ENCODE measurements around the gene CTDSP2. TPM values are rescaled to one million over a fixed set of nuclear protein-coding genes. Genes with fewer than 3 reads are reported as not detected.
"Not testable (repeated sequence)": the region's sequence is repeated elsewhere in the genome, so short reads cannot be mapped to it uniquely, and the experiment has no call there.

Gene CTDSP2
- total RNA-seq, result 104 TPM
- long read RNA-seq, full-length matches to known transcripts, result 11 of 127 reads
- long read RNA-seq, partial matches to known transcripts, result 1 of 127 reads
- long read RNA-seq, other reads (novel, unspliced or antisense), result 115 of 127 reads

DNA sequence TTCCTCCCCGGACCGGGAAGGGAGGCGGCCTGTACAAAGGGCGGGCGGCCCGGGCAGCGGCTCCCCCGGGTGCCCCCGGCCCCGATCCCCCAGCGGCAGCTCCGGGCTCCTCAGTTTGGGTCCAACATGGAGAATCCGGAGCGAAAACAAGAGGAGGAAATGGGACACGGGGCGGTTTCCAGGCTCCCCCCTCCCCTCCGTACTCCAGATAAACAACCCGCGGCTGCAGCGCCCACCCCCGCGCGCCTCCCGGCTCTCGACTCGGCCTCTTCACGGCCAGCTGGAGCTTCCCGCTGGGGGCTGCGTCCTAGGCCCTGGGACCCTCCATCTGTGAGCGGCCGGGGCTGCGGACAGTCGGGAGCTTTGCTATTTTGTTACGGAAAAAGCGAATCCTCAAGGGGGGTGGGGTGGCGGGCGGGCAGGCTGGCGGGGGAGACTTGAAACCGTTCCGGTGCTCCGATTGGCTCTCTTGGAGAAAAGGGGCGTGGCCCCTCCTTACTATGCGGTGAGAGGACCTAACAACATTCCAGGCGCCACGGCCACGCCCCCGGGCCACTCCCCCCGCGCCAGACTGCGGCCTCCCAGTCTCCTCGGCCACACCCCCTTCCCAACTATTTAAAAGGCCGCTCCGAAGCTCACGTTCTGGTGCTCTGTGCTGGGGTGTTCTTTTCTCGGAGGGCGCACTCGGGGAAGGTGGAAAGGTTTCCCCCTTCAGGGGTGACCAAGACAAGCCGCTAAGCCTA is at the start of gene CTDSP2:
TSS of gene CTDSP2 (minus strand) at position 153 of the 743 bp plus-strand sequence. CDS start 294 bp downstream, outside the sequence.
- intact Hi-C loops (cut with micrococcal nuclease), result no loop called here
- ATAC-seq (peak; percentile 87), DNase-seq (peak; percentile 100)

DNA sequence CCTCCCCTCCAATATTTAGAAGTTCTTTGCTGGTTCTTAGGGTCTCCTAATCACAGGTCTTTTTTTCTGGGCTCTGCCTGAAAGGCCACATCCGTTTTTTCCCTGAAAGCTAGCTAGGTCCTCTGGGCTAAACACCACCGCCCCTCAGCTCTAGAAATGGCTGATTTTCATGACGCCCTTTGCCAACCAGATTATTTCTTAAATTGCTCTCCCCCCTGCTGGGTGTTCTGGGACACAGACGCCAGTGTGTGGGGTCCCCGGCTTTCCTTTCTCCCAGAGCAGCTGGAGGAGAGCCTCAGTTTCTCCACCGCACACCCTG is 49.5 kb upstream of the CTDSP2 start:
- intact Hi-C loops (cut with micrococcal nuclease), result loop anchor here (5.0 kb wide), 1 partner anchor 64 kb away; no protein-coding TSS in a partner anchor
- DNase-seq, result peak; percentile 38
- ATAC-seq, result peak; percentile 0

- ATAC-seq (no peak), DNase-seq (no peak)
- intact Hi-C loops (cut with micrococcal nuclease), result loop anchor here (5.0 kb wide), 1 partner anchor 63 kb away; no protein-coding TSS in a partner anchor
Observed at GRCh38 chr12:57895389-57896114, 49.0 kb upstream of the CTDSP2 start.

GRCh38 chr12:57894399-57895292 is 48.1 kb upstream of the CTDSP2 start:
- peak; percentile 3 for ATAC-seq
- DNase-seq, result no peak
- intact Hi-C loops (cut with micrococcal nuclease), result loop anchor here (5.0 kb wide), 1 partner anchor 62 kb away; no protein-coding TSS in a partner anchor

- intact Hi-C loops (cut with micrococcal nuclease), result no loop called here
- DNase-seq (peak; percentile 96), ATAC-seq (peak; percentile 75)
Observed at GRCh38 chr12:57893431-57894353, 47.2 kb upstream of the CTDSP2 start.

GRCh38 chr12:57892232-57892972 is 45.9 kb upstream of the CTDSP2 start:
- intact Hi-C loops (cut with micrococcal nuclease), result no loop called here
- ATAC-seq, result no peak
- no peak for DNase-seq

DNA sequence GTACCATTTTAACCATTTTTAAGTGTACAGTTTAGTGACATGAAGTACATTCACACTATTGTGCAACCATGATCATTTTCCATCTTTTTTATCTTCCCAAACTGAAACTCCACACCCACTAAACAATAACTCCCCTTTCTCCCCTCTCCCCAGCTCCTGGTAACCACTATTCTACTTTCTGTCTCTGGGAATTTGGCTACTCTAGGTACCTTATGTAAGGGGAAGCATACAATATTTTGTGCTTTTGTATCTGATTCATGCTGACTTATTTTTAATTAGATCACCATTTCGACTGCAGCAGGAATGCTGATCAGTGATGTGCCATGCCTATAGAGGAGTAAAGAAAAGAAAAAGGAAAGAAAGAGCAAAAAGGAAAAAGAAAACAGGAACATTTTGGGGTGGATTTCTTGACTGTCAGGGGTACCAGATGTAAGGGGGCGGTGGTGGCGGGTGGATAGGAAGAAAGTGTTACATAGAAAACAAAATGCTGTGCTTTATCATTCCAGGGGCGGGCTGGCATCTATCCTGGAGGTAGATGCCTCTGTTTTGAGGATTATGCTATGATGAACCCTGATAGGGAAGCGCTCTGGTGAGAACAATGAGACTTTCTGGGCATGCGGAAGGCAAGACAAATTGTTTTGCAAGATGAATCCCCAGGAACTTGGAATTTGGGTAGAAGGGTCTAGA is 45.2 kb upstream of the CTDSP2 start:
- intact Hi-C loops (cut with micrococcal nuclease), result no loop called here
- no peak for DNase-seq

GRCh38 chr12:57890191-57891115 is 43.9 kb upstream of the CTDSP2 start:
- ATAC-seq (no peak), DNase-seq (no peak)
- intact Hi-C loops (cut with micrococcal nuclease), result no loop called here

More for the DNA sequence above, 45.2 kb upstream of the CTDSP2 start:
- no peak for ATAC-seq

- peak; percentile 85 for DNase-seq
- intact Hi-C loops (cut with micrococcal nuclease), result no loop called here
- peak; percentile 70 for ATAC-seq
Observed at GRCh38 chr12:57889500-57889989, 43.0 kb upstream of the CTDSP2 start.

DNA sequence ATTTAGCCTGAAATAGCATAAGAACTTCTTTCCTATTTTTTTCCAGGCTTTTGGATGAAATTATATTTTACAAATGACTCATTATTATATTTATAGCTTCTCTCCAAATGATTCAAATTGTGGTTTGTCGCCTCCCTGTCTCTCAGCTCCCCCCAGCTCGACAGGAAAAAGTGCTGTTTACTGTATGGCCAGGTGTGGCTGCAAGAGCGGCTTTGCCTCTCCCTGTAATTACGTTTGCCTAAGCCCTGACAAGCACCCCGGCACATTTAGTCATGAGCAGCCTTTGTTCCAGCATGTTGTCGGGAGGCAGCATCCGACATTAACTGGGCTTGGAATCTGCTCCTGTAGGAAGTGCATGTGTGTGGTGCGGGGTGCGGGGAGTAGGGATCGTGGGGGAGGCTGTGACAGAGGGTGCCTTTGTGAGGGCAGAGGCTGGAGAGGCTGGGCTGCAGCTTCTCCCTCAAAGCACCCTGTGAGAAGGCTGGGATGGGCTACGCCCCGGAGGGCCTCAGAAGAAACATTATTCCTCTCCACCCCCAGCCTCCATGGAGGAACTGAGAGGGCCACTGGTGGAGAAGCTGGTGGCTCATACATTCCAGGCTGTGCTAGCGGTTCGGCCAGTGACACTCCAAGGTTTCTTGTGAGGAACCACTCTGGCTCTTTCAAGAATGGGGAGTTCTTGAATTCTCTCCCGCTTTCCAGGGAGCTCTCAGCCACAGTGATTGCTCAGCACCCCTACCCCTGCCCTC is 42.1 kb upstream of the CTDSP2 start:
- peak; percentile 0 for ATAC-seq
- intact Hi-C loops (cut with micrococcal nuclease), result no loop called here

DNA sequence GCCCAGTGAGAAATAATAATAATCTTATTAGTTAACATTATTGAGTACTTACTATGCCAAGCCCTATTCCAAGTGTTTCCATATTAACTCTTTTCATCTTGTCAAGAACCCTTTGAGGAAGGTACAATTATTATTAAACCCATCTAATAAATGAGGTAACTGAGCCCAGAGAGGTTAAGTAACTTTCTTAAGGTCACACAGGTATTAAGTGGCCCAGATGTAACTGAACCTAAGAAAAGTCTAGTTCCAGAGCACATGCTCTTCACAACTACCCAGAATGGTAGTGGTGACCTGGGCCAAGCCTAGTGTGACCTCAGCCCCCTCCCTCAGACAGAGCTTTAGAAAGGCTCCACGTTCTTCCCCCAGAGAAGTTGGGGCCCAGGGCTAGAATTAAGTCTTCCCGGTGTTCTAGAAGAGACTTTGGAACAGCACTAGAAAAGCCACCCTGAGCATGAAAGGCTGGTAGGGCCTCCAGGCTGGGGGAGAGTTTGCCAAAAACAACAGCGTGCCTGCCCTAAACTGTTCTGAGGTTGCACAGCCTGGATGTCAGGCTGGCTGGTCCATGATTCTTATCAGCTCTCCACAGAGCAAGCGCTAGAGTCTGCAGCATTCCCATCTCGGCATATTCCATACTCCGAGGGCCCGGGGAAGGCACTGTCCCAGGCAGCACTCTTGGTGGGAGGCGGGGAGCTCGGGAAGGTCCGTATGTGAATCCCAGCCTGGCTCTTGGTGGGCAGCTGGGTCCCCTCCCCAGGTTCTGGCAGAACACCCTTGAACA is 41.3 kb upstream of the CTDSP2 start:
- intact Hi-C loops (cut with micrococcal nuclease), result no loop called here
- no peak for DNase-seq
- peak; percentile 22 for ATAC-seq

More for the DNA sequence above, 42.1 kb upstream of the CTDSP2 start:
- DNase-seq, result no peak

DNA sequence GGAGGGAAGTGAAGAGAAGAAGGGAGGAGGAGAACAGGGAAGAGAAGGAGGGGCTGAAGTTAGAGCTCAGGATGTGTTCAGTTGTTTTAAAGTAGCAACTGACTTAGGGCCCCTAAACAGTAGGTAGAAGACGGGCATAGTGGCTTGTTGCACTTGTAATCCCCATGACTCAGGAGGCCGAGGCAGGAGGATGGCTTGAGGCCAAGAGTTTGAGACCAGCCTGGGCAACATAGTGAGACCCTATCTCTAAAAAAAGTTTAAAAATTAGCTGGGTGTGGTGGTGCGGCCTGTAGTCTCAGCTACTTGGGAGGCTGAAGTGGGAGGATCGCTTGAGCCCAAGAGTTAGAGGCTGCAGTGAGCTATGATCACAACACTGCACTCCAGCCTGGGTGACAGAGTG is 40.4 kb upstream of the CTDSP2 start:
- ATAC-seq; DNase-seq; intact Hi-C loops (cut with micrococcal nuclease): not testable (repeated sequence)

GRCh38 chr12:57886542-57886941 is 40.0 kb upstream of the CTDSP2 start:
- DNase-seq, result no peak
- intact Hi-C loops (cut with micrococcal nuclease), result no loop called here
- ATAC-seq, result peak; percentile 5

DNA sequence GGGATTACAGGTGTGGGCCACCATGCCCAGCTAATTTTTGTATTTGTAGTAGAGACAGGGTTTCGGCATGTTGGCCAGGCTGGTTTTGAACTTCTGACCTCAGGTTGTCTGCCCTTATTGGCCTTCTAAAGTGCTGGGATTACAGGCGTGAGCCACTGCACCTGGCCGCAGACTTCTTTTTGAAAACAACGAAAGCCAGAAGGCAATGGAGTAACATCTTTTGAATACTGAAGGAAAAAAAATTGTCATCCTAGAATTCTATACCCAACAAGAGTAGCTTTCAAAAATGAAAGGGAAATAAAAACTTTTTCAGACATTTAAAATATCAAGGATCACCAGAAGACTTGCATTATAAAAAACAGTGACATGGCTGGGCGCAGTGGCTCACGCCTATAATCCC is 38.7 kb upstream of the CTDSP2 start:
- ATAC-seq, result no peak
- DNase-seq, result no peak
- intact Hi-C loops (cut with micrococcal nuclease), result no loop called here
